Upper lobe of left lung (tissue), 6 donors: ENCODE results near the gene NPHP4. TPM values are rescaled to one million over a fixed set of nuclear protein-coding genes. Genes with fewer than 3 reads are reported as not detected.

Experiments
- ATAC-seq, 2 donors: fragments of 200-7000 bp; cut with Tn5 transposase; one replicate each; pipeline ENCODE4 v1.9.1; 2022; ENCODE audit warnings: mild to moderate bottlenecking in 2 of 2, moderate library complexity in 2 of 2; ENCODE audit not compliant: low FRiP score in 2 of 2
- DNase-seq, 2 donors: peaks; one replicate each; pipeline ENCODE4 v3.0.0-alpha.2; 2019 to 2020
- H3K27ac ChIP-seq, 4 donors: fragments of 200-600 bp; sonication (generic); one replicate each; pipeline ENCODE4 v1.5.1; 2016 to 2019
- H3K27me3 ChIP-seq, 4 donors: fragments of 200-600 bp; sonication (generic); one replicate each; pipeline ENCODE4 v1.5.1; 2017 to 2019
- H3K36me3 ChIP-seq, 4 donors: fragments of 200-600 bp; sonication (generic); one replicate each; pipeline ENCODE4 v1.5.1; 2016 to 2019
- H3K4me1 ChIP-seq, 4 donors: fragments of 200-600 bp; sonication (generic); one replicate each; pipeline ENCODE4 v1.5.1; 2018 to 2019
- H3K4me3 ChIP-seq, 4 donors: fragments of 200-600 bp; sonication (generic); one replicate each; pipeline ENCODE4 v1.5.1; 2017 to 2019; ENCODE audit warnings: mild to moderate bottlenecking in 2 of 4, moderate library complexity in 1 of 4
- H3K9me3 ChIP-seq, 4 donors: fragments of 200-600 bp; sonication (generic); one replicate each; pipeline ENCODE4 v1.5.1; 2018 to 2019
- CTCF ChIP-seq, 6 experiments: fragments of 450-650 bp in 4 of 6; fragments of 200-600 bp in 2 of 6; sonication (generic) in 2 of 6; IDR thresholded peaks; one replicate each; pipeline ENCODE4 v1.5.1; 2016 to 2019; ENCODE audit warnings: antibody characterized with exemption in 6 of 6
- EP300 ChIP-seq, 4 donors: sonication (generic); formaldehyde crosslinking; IDR thresholded peaks; one replicate each; pipeline ENCODE4 v1.5.1; 2017; ENCODE audit warnings: antibody characterized with exemption in 4 of 4, control low read depth in 2 of 4
- POLR2A ChIP-seq, 4 donors: fragments of 450-650 bp; IDR thresholded peaks; one replicate each; pipeline ENCODE4 v1.5.1; 2016 to 2017; ENCODE audit warnings: antibody characterized with exemption in 4 of 4, mild to moderate bottlenecking in 2 of 4
- POLR2AphosphoS5 ChIP-seq, 2 donors: sonication (generic); formaldehyde crosslinking; IDR thresholded peaks; one replicate each; pipeline ENCODE4 v1.5.1; 2017; ENCODE audit warnings: antibody characterized with exemption in 2 of 2
- WGBS, 2 donors: methylation state at CpG; one replicate each; pipeline ENCODE4 v1.1.5; 2017 to 2018; 5-methylcytosine and 5-hydroxymethylcytosine counted together
- total RNA-seq, 6 donors: library from RNA; depleted of rRNA in 4 of 6; stranded (reverse); fragments of >200 nt in 4 of 6; gene quantifications; one replicate each; pipeline versions ENCODE4 v1.1.0 to v1.2.1, GENCODE V29; 2016 to 2021
- donor health status: DM: no; HTN: no; CAD: no; lungs with moderate emphysema.
- donor health status: DM: no; HTN: yes; CAD: no; lungs with severe emphysema.

The NPHP4 gene
- total RNA-seq, 6 donors from 2014 or later: 13.5 to 45.1 (median 19.9) TPM

DNA sequence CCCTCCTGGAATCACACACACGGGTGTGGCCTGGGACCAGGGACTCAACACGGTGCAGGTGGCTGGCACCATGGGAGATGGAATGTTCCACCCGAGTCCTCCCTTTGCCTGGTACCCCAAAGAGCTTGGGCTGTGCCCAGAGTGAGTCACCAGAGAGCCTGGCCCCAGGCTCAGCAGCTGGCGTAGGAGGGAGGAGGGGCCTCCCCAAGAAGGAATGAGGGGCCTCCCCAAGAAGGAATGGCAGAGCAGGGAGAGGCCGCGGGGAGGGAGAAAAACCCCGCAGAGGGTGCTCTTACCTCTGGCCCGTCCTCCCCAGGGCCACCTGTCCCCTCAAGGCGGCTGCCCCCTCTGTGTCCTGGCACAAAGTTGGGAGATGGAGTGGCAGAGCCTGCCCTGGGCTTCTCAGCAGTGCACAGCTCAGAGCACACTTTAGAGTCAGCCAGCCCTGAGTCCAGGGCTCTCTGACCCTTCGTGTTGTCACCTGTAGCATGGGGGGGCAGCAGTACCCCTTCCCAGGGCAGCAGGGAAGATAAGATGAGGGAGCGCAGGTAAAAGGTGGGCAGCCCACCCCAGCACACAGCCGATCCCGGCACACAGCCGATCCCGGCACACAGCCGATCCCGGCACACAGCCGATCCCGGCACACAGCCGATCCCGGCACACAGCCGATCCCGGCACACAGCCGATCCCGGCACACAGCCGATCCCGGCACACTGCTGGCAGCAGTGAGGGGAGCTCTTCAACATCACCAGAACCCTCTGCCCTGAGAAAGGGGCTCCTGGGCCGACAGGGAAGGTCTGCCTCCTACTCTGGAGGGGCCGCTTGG lies 33.3 kb upstream of the NPHP4 start:
- WGBS, 2 donors: 46 to 55% methylated on average over 7 to 15 of the region's 29 CpGs
- no peak for TF ChIP-seq POLR2AphosphoS5 (IDR thresholded peaks at IDR 0.05)
- TF ChIP-seq EP300 (IDR thresholded peaks at IDR 0.05): no peak
- TF ChIP-seq POLR2A (IDR thresholded peaks at IDR 0.05): no peak
- TF ChIP-seq CTCF (IDR thresholded peaks at IDR 0.05): no peak
- Histone ChIP-seq H3K36me3 (peaks cover 0 to 3% (median 0%) of the 10 kb centered on the region in 4 donors), H3K9me3 (no peaks in the 10 kb centered on the region), H3K27ac (peak overlapping the region; percentile 76 to 87 (median 80)), H3K27me3 (no peaks in the 10 kb centered on the region), H3K4me1 (peaks cover 5 to 24% (median 14%) of the 10 kb centered on the region in 4 donors), H3K4me3 (peak overlapping the region in 3 of 4 donors; percentile 42 to 54 (median 44))
- DNase-seq (no peak), ATAC-seq (peak in 1 of 2 donors; percentile 9)

DNA sequence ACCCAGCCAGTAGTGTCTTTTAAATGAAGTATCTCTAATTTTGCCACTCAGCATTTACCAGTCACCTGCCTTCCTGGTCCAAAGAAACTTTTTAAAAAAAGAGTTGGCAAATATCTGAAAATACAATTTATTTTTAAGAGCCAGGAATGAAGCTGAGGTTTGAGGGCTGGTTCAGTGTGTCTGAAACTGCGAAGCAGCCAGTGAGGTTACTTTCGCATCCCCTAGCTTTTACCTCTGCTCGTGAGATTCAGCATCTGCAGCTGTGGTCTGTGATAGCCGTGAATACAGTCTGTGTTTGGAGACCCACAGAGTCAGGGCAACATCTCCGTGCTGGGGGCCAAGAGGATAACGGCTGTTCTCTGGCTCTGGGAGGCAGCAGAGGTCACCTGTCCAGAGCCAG lies 32.2 kb upstream of the NPHP4 start:
- Histone ChIP-seq H3K9me3 (no peaks in the 10 kb centered on the region), H3K27me3 (no peaks in the 10 kb centered on the region), H3K27ac (no peak overlapping the region), H3K4me1 (peaks cover 5 to 23% (median 13%) of the 10 kb centered on the region in 4 donors), H3K36me3 (peaks cover 0 to 2% (median 0%) of the 10 kb centered on the region in 4 donors), H3K4me3 (no peak overlapping the region)
- ATAC-seq (no peak), DNase-seq (no peak)
- WGBS, 2 donors: 82 to 91% methylated on average over 6 of the region's 6 CpGs
- TF ChIP-seq POLR2A (IDR thresholded peaks at IDR 0.05) (no peak), CTCF (IDR thresholded peaks at IDR 0.05) (no peak), EP300 (IDR thresholded peaks at IDR 0.05) (no peak)

- Histone ChIP-seq H3K4me1 (peaks cover 5 to 17% (median 10%) of the 10 kb centered on the region in 4 donors), H3K27me3 (no peaks in the 10 kb centered on the region), H3K9me3 (no peaks in the 10 kb centered on the region), H3K27ac (no peak overlapping the region), H3K36me3 (no peaks in the 10 kb centered on the region), H3K4me3 (no peak overlapping the region)
- 80 to 84% methylated on average over 5 of the region's 5 CpGs for WGBS, 2 donors
- ATAC-seq: no peak
- no peak for DNase-seq
- TF ChIP-seq CTCF (IDR thresholded peaks at IDR 0.05) (no peak), POLR2AphosphoS5 (IDR thresholded peaks at IDR 0.05) (no peak), POLR2A (IDR thresholded peaks at IDR 0.05) (no peak), EP300 (IDR thresholded peaks at IDR 0.05) (no peak)
Measured at GRCh38 chr1:6023346-6023745, 31.1 kb upstream of the NPHP4 start.

- Histone ChIP-seq H3K36me3 (no peaks in the 10 kb centered on the region), H3K27me3 (no peaks in the 10 kb centered on the region), H3K9me3 (no peaks in the 10 kb centered on the region), H3K4me1 (peaks cover 5 to 17% (median 10%) of the 10 kb centered on the region in 4 donors), H3K4me3 (no peak overlapping the region), H3K27ac (no peak overlapping the region)
- WGBS, 2 donors: 92 to 93% methylated on average over 4 of the region's 4 CpGs
- no peak for TF ChIP-seq POLR2A (IDR thresholded peaks at IDR 0.05)
- TF ChIP-seq CTCF (IDR thresholded peaks at IDR 0.05): no peak
- no peak for ATAC-seq
- no peak for DNase-seq
Measured at GRCh38 chr1:6022193-6022592, 30.0 kb upstream of the NPHP4 start.
